GM10266 (cell line): ENCODE results near the gene MYOG.

Experiments
- DNase-seq: peaks from one replicate; pipeline ENCODE4 v3.0.0; 2012; ENCODE audit errors: extremely low spot score
- TF ChIP-seq, protein P1 (sequence below): IDR thresholded peaks from 2 replicates; pipeline ENCODE4 v1.5.1; 2012; ENCODE audit warnings: mild to moderate bottlenecking, low read depth; ENCODE audit not compliant: control insufficient read depth, insufficient read depth; ENCODE audit errors: missing control alignments

Gene MYOG

GRCh38 chr1:203085528-203086406 lies at the start of gene MYOG:
Gene MYOG, minus strand, starts transcription at chr1:203086012. Its CDS starts 51 bp downstream, at chr1:203085961.
- DNase-seq = peak; percentile 4
- TF ChIP-seq, protein P1, sequence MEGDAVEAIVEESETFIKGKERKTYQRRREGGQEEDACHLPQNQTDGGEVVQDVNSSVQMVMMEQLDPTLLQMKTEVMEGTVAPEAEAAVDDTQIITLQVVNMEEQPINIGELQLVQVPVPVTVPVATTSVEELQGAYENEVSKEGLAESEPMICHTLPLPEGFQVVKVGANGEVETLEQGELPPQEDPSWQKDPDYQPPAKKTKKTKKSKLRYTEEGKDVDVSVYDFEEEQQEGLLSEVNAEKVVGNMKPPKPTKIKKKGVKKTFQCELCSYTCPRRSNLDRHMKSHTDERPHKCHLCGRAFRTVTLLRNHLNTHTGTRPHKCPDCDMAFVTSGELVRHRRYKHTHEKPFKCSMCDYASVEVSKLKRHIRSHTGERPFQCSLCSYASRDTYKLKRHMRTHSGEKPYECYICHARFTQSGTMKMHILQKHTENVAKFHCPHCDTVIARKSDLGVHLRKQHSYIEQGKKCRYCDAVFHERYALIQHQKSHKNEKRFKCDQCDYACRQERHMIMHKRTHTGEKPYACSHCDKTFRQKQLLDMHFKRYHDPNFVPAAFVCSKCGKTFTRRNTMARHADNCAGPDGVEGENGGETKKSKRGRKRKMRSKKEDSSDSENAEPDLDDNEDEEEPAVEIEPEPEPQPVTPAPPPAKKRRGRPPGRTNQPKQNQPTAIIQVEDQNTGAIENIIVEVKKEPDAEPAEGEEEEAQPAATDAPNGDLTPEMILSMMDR = no peak

GRCh38 chr1:203133970-203134725 lies 48.3 kb upstream of the MYOG start:
- no peak for DNase-seq
- TF ChIP-seq, protein P1 = no peak

- TF ChIP-seq, protein P1 = no peak
- no peak for DNase-seq
These were observed 45.9 kb upstream of the MYOG start for GRCh38 chr1:203131548-203132200.

DNA sequence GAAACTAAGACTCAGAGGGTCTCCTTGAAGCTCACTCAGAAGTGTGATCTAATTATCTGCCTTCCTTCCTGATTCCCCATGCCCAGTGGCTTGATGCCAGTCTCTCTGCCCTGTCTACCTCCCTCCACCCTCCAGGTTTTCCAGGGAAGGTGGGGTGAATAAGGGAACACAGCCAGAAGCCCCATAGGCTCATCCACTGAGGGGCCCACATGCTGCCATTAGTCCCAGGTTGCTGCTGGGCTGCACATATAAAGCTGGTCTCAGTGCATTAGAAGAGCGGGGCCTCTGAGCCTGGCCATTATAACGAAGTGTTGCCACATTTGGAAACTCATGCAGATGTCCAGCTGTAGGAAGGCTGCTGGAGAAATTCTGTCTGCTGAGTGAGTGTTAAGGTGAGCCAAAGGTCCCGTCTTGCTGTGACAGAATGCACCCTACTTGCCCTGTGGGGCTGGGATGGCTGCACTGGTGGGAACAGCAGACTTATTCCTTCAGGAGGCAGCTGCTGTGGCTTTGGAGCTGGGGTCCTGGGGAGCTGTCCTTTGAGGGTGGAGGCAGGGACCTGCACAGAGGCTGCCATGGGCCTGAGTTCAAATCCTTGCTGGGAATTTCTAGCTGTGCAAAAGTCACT lies 44.7 kb upstream of the MYOG start:
- DNase-seq = no peak
- TF ChIP-seq, protein P1 = no peak

DNA sequence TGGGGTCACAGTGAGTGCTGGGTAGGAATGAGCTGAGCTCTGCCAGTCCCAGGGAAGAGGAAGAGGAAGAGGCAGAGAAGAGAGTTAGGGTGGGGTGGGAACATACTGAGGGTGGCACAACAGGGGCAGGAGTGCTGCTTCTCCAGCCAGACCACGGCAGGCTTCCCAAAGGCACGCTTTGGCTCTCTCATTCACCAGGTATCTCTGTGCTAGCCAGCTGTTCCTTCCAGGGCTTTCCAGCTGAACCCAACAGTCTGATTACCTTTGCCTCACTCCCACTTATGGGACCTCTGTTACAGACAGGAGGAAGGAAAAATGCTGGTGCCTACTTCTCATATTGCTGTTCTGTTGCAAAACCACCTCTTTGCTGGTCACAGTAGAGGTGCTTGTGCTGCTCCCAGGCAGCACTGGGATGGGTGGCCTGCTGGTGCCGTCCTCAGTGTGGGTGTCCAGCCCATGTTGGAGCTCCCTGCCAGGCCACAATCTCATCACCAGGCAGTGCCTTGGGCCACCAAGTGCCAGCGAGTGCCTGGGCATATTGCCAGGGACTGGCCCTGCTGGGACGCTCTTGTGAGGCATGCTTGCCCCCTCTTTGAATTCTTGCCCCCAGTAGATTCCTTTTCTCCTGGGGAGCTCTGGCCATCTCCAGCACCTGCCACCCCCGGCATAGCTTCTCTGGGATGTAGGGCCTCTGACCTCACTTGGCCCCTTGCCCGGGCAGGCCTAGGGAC lies 43.9 kb upstream of the MYOG start:
- TF ChIP-seq, protein P1 = no peak
- no peak for DNase-seq

DNA sequence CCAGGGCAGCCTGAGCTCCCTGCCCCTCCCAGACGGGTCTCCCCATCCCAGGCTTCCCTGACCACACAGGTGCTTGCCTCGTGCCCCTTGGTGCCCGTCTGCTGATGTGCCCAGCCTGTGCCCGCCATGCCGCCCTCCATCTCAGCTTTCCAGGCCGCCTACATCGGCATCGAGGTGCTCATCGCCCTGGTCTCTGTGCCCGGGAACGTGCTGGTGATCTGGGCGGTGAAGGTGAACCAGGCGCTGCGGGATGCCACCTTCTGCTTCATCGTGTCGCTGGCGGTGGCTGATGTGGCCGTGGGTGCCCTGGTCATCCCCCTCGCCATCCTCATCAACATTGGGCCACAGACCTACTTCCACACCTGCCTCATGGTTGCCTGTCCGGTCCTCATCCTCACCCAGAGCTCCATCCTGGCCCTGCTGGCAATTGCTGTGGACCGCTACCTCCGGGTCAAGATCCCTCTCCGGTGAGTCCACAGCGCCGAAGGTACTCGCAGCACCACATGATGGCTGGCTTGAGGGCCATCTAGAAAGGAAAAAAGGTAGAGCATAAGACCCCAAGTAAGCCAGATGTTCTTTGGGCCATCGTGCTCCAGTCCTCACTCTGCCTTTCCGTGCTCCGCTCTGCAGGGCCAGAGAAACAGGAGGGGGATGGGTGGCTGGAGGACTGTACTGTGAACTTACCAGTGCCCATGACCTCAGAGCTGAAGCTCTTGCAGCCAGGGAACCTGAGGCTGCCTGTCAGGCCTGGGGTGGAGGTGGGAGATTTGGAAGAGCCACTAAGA lies 43.1 kb upstream of the MYOG start:
- DNase-seq = no peak
- TF ChIP-seq, protein P1 = no peak
